Activated T-helper 1 cell treated with anti-CD3 and anti-CD28 coated beads, Interleukin-2, amount 50 U/mL, for 16 hours (primary cell): Measurements from ENCODE around the gene FRYL.
"Not testable (repeated sequence)": the region's sequence is repeated elsewhere in the genome, so short reads cannot be mapped to it uniquely, and the experiment has no call there.

ENCODE experiments used
- DNase-seq, 2 donors: peaks; one replicate each; pipeline ENCODE4 v3.0.0-alpha.2; 2020; ENCODE audit warnings: low read depth in 1 of 2, low spot score in 1 of 2

FRYL gene

DNA sequence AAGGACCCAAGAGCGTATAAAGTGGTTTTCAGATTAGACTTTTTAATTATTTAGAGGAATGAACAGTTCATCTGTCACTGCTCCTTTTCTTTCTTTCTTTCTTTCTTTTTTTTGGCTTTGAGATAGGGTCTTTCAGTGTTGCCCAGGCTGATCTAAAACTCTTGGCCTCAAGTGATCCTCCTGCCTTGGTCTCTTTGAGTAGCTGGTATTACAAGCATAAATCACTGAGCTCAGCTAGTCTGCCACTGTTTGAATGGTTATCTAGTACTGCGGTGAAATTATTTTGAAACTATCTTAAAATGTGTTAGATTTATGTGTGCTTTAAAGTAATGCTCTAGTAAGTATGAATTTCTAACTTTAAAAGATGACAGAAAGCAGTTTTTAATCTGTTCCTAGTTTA is 6.5 kb upstream of the FRYL start:
- no peak for DNase-seq

DNA sequence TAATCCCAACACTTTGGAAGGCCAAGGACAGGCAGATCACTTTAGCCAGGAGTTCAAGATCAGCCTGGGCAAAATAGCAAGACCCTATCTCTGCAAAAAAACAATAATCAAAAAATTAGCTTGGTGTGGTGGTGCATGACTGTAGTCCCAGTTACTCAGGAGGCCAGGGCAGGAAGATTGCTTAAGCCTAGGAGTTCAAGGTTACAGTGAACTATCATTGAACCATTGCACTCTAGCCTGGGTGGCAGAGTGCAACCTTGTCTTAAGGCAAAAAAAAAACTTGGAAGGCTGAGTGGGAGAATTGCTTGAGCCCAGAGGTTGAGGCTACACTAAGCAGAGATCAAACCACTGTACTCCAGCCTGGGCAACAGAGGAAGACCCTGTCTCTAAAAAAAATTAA is 5.2 kb upstream of the FRYL start:
- no peak for DNase-seq

DNA sequence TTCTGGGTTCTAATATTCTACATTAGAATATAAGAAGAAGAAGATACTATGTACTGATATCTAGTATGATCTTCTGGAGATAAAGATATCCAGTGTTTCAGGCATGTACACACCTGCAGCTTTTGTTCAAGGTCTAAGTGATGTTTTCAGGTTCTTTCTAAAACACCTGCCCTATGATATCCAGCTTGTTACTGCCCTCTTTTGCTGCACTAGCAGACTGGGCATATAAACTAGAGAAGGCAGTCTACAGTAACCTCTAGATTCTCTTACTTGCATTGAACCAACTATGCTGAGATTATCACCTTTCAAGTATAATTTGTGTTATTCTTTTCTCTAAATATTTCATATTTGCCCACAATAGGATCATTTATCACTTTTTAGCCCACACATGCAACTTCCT is 1.9 kb upstream of the FRYL start:
- no peak for DNase-seq

DNA sequence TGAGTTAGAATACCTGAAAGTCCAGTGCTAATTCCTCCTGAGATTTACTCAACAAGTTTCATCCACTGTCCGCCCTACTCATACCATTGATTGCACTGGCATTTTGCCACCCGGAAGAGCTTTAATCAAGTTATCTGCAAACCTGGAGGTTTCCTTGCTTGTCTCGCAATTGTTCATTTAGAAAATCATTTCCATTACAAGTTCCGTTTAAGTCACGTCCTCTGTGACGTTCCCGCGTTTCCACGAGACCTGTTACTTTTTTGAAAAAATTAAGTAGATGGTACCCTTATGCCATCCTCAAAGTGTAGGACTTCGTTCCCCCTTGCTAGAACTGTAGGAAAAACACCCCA is 761 bp upstream of the FRYL start:
- peak in 1 of 2 donors; percentile 11 for DNase-seq

DNA sequence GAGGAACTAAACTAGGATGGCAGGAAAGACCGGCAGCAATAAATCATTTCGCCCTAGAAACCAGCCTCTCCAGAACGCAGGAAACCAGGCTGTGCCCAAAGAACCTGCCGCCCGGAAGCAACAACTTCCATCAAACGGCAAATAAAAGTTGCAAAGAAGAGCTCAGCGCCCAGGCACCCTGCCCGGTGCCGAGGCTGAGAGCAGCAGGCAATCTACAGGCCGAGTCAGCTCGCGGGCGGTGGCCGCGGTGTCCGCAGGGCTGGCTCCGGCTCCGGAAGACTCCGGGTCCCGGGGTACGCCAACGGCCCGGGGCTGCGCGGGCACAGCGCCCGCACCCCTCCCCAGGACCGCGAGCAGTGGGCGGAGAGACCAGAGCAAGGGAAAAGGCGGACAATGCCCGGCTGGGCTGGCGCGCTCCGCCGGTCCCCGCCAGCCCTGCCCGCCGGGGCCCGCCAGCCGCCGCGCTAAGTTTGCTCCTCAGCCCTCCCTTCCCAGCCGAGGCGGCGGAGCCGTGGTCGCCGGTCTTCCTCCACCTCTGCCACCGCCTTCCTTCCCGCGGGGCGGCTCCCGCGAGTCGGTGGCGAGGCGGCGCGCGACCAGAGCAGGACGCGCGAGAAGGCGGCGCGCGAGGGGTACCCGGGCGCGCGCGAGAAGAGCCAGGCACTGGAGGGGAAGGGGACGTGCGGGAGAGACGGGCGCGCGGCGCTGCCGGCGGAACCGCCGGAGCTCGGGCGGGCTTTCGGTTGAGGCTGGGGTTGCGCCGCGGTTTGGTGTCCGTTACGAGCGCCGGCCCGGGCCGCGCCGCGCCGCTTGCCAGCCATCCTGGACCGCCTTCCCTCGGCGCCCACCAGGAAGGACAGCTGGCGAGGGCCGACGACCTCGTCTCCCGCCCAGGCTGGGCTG is 733 bp downstream of the FRYL start:
- peak; percentile 35 to 56 for DNase-seq

DNA sequence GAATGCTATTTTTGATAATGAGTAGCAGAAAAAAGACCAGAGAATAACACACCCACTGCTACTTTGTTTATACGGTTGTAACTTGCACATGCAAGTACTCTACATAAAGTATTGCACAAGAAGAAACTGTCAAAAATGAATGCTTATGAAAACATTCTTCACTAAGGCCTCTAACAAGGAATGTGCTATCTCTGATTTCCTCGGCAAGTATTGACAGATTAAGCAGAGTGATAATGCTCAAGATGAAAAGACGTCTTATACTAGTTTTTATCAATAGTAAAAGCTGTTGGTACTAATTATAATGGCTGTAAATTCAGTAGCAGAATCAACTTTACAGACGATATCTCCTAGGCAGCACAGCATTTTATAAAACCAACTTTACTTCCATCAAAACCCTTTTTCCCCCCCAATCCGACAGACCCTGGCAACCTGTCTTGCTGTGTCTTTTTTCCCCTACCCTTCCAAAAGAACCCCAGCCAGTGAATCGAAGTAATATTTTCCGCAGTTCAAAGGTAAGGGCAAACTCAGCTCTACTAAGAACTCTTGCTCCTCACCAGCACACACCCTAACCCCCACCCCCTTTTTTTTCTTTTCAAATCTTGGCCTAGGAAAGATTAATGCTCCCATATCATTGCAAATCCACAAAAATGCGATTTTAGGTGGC is 1.5 kb downstream of the FRYL start:
- no peak for DNase-seq

DNA sequence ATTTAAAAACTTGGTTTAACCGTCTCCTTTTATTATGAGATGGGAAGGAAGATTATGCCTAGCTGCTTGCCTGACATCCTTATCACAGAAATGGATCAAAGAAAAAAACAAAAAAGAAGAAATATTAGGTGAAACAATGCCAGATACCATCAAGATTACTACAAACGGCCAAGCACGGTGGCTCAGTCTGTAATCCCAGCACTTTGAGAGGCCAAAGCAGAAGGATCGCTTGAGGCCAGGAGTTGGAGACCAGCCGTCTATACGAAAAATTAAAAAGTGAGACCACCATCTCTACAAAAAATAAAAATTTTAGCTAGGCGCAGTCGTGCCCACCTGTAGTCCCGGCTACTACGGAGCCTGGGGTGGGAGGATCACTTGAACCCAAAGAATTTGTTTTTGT is 2.3 kb downstream of the FRYL start:
- no peak for DNase-seq

DNA sequence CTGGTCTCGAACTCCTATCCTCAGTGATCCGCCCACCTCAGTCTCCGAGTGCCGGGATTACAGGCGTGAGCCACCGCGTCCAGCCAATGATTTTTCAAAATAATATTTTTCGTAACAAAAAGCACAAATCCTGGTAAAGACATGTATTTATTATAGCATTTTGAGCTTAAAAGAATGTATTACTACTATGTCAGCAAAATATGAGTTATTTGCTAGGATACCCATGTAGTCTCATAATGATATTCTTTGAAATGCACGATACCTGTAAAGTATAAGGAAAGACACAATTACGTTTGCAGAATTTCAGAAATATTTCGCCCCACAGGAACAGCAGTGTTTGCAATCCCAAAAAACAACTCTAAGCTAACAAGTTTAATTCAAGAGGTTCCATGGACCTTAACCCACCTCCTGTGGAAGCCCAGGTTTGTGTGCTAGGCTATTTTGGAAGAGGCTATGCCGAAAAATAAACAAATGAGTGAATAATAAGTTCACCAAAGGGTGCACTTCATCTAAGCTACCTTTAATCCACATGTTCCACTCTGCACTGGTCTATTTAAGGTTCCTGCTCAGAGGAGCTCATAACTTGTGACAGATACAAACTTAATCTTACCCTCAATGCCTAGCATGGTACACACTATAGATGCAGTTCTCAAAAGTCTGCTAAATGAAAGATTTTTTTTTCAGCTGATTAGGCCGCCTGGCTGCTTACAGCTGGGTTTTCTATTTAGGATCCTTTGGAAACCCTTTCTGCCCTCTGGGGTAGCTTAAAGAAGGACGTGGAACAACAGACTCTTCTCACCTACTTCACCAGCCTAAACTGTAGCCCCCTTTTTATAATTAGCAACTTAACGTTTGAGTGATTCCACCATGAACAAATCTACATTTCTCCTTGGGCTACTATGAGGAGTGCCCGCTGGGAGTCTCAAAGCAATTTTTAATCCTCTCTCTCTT is 5.0 kb downstream of the FRYL start:
- DNase-seq: no peak

DNA sequence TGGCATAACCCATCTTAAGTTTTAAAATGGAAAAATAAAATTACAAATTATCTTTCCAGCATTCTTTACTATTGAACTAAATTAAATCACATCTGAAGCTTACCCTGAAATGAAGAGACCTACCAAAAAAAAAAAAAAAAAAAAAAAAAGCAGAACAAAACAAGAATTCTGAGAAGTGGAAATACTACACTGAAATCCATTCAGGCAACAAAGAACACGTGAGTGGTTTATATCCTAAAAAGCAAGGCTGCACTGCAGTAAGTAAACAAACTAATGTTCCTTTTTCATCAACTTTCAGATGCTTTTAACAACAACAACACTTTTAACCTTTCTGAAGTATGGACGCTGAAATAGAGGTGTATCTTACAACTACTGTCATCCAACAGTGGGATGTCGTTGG is 7.5 kb downstream of the FRYL start:
- no peak for DNase-seq

DNA sequence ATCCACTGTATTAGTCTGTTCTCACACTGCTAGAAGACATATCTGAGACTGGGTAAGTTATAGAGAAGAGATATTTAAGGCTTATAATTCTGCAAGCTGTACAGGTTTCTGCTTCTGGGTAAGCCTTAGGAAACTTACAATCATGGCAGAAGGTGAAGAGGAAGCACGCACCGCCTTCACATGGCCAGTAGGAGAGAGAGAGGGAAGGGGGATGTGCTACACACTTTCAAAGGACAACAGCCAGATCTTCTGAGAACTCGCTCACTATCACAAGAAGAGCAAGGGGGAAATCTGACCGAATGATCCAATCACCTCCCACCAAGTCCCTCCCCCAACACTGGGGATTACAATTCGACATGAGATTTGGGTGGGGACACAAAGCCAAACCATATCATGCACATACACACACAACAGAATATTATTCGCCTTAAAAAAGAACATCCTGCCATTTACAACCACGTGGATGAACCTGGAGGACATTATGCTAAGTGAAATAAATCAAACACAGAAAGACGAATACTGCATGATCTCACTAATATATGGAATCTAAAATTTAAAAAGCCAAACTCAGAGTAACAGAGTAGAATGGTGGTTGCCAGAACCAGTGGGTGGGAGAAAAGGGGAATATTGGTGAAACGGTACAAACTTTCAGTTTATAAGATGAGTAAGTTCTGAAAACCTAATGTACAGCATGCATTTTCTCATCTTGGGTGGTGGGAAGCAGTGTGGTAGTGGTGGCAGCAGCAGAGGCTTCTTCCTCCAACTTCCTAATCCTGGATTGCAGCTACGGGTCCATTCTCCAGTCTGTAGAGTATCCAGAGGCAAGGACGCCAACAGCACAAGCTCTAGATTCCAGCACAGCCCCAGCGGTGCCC is 12.8 kb downstream of the FRYL start:
- no peak for DNase-seq

DNA sequence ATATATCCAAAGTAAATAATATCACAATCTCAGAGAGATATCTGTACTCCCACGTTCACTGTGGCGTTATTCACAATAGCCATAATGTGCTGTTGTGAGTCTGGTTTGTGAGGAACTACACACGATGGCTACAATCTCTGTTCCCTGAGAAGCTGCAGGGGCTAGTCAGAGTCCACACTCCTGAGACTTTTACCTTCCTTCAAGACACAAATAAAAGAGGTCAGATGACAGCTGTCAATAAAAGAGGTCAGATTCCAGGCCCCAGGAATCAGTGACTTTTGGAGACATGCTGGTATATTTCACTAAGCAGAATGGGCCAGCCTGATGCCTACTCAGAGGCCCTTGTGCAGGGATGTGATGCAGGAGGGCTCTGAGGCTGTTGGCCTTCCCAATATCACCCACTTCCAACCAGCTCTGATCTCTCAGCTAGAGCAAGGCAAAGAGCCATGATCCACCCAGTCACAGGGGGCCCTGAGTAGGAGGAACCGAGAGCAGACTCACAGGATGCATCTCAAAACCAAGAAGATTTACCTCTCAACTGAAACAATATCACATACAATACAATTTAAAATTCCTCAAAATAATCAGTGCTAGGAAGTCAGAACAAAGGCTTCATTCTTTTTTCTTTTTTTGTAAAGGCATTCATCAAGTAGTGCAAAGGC is 13.8 kb downstream of the FRYL start:
- DNase-seq: no peak

DNA sequence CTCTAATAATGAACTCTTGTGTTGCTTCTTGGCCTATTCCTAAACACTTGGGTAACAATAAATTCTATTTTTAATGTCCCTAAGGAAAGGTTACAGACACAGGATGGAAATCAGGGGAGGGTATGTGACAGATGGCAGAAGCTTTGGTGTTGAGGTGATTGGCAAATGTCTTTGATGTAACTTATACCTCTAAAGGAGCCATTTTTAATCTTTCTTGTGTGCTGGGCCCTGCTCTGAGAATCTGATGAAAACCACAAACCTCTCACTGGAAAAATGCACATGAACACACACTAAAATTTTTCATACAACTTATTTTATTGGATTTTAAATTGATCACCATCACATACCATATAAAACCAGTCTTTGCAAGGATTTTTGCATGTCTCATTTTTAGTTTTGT is 17.7 kb downstream of the FRYL start:
- no peak for DNase-seq

DNA sequence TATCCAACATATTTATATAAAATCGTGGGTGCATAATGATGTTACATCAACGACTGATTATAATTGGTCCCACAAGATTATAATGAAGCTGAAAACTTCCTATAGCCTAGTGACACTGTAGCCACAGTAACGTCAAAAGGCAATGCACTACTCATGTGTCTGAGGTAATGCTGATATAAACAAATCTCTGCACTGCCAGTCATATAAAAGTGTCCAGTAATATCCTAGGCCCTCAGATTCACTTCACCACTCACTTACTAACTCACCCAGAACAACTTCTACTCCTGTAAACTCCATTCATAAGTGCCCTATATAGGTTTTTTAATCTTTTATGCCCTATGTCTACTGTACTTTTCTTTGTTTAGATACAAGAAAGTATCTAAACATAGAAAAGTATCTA is 18.8 kb downstream of the FRYL start:
- DNase-seq: no peak

DNA sequence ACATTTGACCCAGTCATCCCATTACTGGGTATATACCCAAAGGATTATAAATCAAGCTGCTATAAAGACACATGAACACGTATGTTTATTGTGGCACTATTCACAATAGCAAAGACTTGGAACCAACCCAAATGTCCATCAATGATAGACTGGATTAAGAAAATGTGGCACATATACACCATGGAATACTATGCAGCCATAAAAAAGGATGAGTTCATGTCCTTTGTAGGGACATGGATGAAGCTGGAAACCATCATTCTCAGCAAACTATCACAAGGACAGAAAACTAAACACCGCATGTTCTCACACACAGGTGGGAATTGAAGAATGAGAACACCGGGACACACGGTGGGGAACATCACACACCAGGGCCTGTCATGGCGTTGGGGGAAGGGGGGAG is 21.4 kb downstream of the FRYL start:
- not testable (repeated sequence) for DNase-seq

DNA sequence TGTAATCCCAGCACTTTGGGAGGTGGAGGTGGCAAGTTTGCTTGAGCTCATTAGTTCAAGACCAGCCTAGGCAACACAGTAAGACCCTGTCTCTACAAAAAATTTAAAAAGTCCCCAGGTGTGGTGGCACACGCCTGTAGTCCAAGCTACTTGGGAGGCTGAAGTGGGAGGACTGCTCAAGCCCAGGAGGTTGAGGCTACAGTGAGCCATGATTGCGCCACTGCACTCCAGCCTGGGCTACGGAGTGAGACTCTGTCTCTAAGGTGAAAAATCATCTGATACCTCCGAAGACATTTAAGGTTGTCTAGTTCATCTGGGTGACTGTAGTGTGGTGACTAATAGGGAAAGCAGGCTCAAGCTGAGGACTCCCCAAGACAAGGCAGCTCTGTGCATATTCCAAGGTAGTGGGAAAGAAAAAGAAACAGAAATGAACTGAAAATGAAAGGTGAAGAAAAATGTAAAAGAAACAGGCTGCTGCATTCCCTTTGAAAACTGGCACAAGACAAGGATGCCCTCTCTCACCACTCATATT is 23.3 kb downstream of the FRYL start:
- DNase-seq: no peak

DNA sequence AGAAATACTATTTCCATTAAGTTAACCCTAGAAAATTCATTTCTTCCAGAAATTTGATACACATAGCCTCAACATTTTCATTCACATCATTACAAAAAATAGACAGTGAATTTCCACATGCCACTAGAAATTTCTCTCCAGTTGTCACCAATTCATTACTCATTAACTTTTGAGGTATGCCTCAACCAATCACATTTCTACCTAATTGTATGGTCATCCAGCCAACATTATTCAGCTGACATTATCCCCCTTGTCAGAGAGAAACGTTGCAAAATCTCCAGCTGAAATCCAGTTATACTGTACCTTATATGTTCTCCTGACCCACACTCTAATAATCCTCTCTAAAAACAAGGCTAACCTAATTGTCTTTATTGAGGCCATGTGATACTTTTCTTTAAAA is 24.8 kb downstream of the FRYL start:
- no peak for DNase-seq

DNA sequence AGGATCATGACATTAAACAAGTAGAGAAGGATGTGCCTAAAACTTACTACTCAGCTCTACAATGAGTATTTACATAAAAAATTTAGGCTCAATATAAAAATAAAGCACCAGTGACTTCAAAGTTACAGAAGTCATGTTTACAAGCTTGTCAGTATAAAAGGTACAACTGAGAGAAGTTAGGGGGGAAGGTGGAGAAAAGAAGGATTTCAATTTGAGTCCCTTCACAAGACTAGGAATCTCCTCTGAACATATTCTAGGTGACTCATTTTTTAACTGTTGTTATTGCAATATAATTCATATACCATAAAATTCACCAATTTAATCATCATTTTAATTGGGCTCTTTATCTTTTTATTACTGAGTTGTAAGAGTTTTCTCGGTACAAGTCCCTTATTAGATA is 26.9 kb downstream of the FRYL start:
- DNase-seq: no peak

DNA sequence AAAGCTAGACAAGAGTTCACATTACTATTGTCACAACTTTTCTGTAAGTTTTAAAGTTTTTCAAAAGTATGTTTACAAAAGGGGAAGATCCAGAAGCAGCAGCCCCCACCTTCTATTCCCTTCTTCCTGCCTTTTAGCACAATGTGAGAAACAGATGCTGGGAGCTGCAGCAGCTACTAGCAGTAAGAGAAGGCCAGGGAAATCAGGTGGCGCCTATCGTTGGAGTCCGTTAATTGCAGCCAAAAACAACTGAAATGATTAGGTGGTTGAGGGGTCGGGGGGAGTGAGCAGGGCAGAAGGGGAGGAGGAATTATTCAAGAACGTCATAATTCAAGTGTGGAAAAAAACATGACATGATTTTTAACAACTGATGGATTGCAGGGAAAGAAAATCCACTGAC is 27.4 kb downstream of the FRYL start:
- no peak for DNase-seq

DNA sequence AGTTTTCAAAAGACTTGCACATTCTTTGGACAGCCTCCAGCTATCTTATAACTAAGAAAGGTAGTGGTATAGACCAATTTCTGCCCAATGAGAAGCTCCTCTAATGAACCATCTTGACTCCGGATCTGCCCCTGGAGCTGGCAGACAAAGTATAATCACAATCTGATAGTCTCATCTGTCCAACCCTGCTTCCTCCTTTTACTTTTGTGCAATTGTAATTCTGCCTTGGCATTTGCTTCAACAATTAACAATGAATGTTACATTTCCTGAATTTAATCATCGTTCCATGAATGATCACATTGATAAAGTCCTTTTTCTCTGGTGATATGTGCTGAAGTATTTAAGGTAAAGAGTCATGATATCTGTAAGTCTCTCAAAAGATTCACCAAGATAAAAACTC is 27.8 kb downstream of the FRYL start:
- DNase-seq: no peak
